ENCODE measurements around the gene HMGA1.
"Not testable (repeated sequence)": the region's sequence is repeated elsewhere in the genome, so short reads cannot be mapped to it uniquely, and the experiment has no call there.

The HMGA1 gene

DNA sequence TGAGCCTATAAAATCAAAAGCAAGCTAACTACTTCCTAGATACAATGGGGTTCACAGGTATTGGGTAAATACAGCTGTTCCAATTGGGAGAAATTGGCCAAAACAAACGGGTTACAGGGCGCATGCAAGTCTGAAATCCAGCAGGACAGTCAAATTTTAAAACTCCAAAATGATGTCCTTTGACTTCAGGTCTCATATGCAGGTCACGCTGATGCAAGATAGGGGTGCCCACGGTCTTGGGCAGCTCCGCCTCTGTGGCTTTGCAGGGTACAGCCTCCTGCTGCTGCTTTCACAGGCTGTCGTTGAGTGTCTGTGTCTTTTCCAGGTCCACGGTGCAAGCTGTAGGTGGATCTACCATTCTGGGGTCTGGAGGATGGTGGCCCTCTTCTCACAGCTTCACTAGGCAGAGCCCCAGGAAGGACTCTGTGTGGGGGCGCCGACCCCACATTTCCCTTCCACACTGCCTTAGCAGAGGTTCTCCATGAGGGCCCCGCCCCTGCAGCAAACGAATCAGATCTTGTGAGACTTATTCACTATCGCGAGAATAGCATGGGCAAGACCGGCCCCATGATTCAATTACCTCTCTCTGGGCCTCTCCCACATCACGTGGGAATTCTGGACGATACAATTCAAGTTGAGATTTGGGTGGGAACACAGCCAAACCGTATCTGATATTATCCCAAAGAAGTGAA lies 24.0 kb downstream of the HMGA1 start:
- Histone ChIP-seq H2AK5ac (ENCODE audit: low read length) (no peak overlapping the region), H3K4me3 (ENCODE audit: low read depth, low read length) (no peak overlapping the region), H3K36me3 (ENCODE audit: control insufficient read depth in 1 of 2, insufficient read depth in 2 of 2, low read length in 2 of 2) (no peaks in the 10 kb centered on the region), H2BK5ac (ENCODE audit: low read depth, low read length, poor library complexity) (no peak overlapping the region), H2AFZ (ENCODE audit: insufficient read depth, low read length, poor library complexity) (no peak overlapping the region), H2BK12ac (ENCODE audit: low read length) (no peak overlapping the region), H3K18ac (ENCODE audit: low read length) (no peak overlapping the region), H4K91ac (ENCODE audit: low read depth, low read length) (no peak overlapping the region), H3K9me3 (ENCODE audit: insufficient read depth, low read depth, low read length) (peaks cover 1% of the 10 kb centered on the region), H3K14ac (ENCODE audit: low read length) (no peak overlapping the region), H4K8ac (ENCODE audit: low read depth, low read length) (no peak overlapping the region), H3K4me1 (ENCODE audit: control insufficient read depth in 1 of 2, insufficient read depth in 2 of 2, low read length in 2 of 2) (no peaks in the 10 kb centered on the region), H3K79me1 (ENCODE audit: low read length) (no peaks in the 10 kb centered on the region), H3K9ac (ENCODE audit: low read length) (no peak overlapping the region), H2BK120ac (ENCODE audit: insufficient read depth, low read length, poor library complexity) (no peak overlapping the region), H3K23ac (ENCODE audit: low read length) (no peak overlapping the region), H3K4me2 (ENCODE audit: low read length) (no peak overlapping the region), H3K79me2 (ENCODE audit: control insufficient read depth, insufficient read depth, low read length, poor library complexity) (no peaks in the 10 kb centered on the region), H3K27me3 (ENCODE audit: insufficient read depth, low read length) (no peaks in the 10 kb centered on the region), H3K4ac (ENCODE audit: low read depth, low read length) (no peak overlapping the region), H4K12ac (ENCODE audit: low read depth, low read length) (no peak overlapping the region), H3K27ac (ENCODE audit: low read depth, low read length) (no peak overlapping the region)
- DNase-seq, result no peak
- no CpG with 5 or more reads among the region's 17 CpGs for WGBS (ENCODE audit: extremely low coverage, insufficient coverage, insufficient read length)

GRCh38 chr6:34263484-34263883 lies 26.8 kb downstream of the HMGA1 start:
- H3K79me1 ChIP-seq (ENCODE audit: low read length); H2AFZ ChIP-seq (ENCODE audit: insufficient read depth, low read length, poor library complexity); H2BK5ac ChIP-seq (ENCODE audit: low read depth, low read length, poor library complexity); H2AK5ac ChIP-seq (ENCODE audit: low read length); H3K4me2 ChIP-seq (ENCODE audit: low read length); H4K91ac ChIP-seq (ENCODE audit: low read depth, low read length); H3K4ac ChIP-seq (ENCODE audit: low read depth, low read length); H3K4me1 ChIP-seq (ENCODE audit: control insufficient read depth in 1 of 2, insufficient read depth in 2 of 2, low read length in 2 of 2); H3K27me3 ChIP-seq (ENCODE audit: insufficient read depth, low read length); H2BK12ac ChIP-seq (ENCODE audit: low read length); H3K23ac ChIP-seq (ENCODE audit: low read length); H3K4me3 ChIP-seq (ENCODE audit: low read depth, low read length); H3K36me3 ChIP-seq (ENCODE audit: control insufficient read depth in 1 of 2, insufficient read depth in 2 of 2, low read length in 2 of 2); H3K27ac ChIP-seq (ENCODE audit: low read depth, low read length); H3K18ac ChIP-seq (ENCODE audit: low read length); H3K9ac ChIP-seq (ENCODE audit: low read length); H4K12ac ChIP-seq (ENCODE audit: low read depth, low read length); H3K14ac ChIP-seq (ENCODE audit: low read length); H3K9me3 ChIP-seq (ENCODE audit: insufficient read depth, low read depth, low read length); H2BK120ac ChIP-seq (ENCODE audit: insufficient read depth, low read length, poor library complexity); H4K8ac ChIP-seq (ENCODE audit: low read depth, low read length); H3K79me2 ChIP-seq (ENCODE audit: control insufficient read depth, insufficient read depth, low read length, poor library complexity); DNase-seq: not testable (repeated sequence)
- WGBS (ENCODE audit: extremely low coverage, insufficient coverage, insufficient read length), result no CpG with 5 or more reads among the region's 23 CpGs

DNA sequence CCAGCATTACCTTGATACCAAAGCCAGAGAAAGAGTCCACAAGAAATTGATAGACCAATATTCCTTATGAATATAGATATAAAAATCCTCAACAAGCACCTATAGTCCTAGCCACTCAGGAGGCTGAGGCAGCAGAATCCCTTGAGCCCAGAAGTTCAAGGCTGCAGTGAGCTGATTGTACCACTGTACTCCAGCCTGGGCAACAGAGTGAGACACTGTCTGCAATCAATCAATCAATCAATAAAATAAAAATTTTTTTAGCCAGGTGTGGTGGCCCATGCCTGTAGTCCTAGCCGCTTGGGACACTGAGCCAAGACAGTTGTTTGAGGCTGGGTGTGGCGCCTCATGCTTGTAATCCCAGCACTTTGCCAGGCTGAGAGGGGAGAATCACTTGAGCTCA lies 31.1 kb downstream of the HMGA1 start:
- no peaks in the 10 kb centered on the region for H3K4me1 ChIP-seq (ENCODE audit: control insufficient read depth in 1 of 2, insufficient read depth in 2 of 2, low read length in 2 of 2)
- no peaks in the 10 kb centered on the region for H3K79me1 ChIP-seq (ENCODE audit: low read length)
- H3K79me2 ChIP-seq (ENCODE audit: control insufficient read depth, insufficient read depth, low read length, poor library complexity), result no peaks in the 10 kb centered on the region
- H2BK120ac ChIP-seq (ENCODE audit: insufficient read depth, low read length, poor library complexity), result no peak overlapping the region
- no peak overlapping the region for H3K23ac ChIP-seq (ENCODE audit: low read length)
- no peaks in the 10 kb centered on the region for H3K36me3 ChIP-seq (ENCODE audit: control insufficient read depth in 1 of 2, insufficient read depth in 2 of 2, low read length in 2 of 2)
- H3K14ac ChIP-seq (ENCODE audit: low read length), result no peak overlapping the region
- H3K27ac ChIP-seq (ENCODE audit: low read depth, low read length), result no peak overlapping the region
- H3K4me3 ChIP-seq (ENCODE audit: low read depth, low read length), result no peak overlapping the region
- H4K12ac ChIP-seq (ENCODE audit: low read depth, low read length), result no peak overlapping the region
- H2BK5ac ChIP-seq (ENCODE audit: low read depth, low read length, poor library complexity), result no peak overlapping the region
- no peak overlapping the region for H2BK12ac ChIP-seq (ENCODE audit: low read length)
- WGBS (ENCODE audit: extremely low coverage, insufficient coverage, insufficient read length), result no CpG with 5 or more reads among the region's 2 CpGs
- no peak overlapping the region for H2AK5ac ChIP-seq (ENCODE audit: low read length)
- H4K91ac ChIP-seq (ENCODE audit: low read depth, low read length), result no peak overlapping the region
- H2AFZ ChIP-seq (ENCODE audit: insufficient read depth, low read length, poor library complexity), result no peak overlapping the region
- H3K4ac ChIP-seq (ENCODE audit: low read depth, low read length), result no peak overlapping the region
- H4K8ac ChIP-seq (ENCODE audit: low read depth, low read length), result no peak overlapping the region
- H3K27me3 ChIP-seq (ENCODE audit: insufficient read depth, low read length), result no peaks in the 10 kb centered on the region
- H3K18ac ChIP-seq (ENCODE audit: low read length), result no peak overlapping the region
- no peak overlapping the region for H3K4me2 ChIP-seq (ENCODE audit: low read length)
- no peak for DNase-seq
- H3K9ac ChIP-seq (ENCODE audit: low read length), result no peak overlapping the region
- peaks cover 1% of the 10 kb centered on the region for H3K9me3 ChIP-seq (ENCODE audit: insufficient read depth, low read depth, low read length)

DNA sequence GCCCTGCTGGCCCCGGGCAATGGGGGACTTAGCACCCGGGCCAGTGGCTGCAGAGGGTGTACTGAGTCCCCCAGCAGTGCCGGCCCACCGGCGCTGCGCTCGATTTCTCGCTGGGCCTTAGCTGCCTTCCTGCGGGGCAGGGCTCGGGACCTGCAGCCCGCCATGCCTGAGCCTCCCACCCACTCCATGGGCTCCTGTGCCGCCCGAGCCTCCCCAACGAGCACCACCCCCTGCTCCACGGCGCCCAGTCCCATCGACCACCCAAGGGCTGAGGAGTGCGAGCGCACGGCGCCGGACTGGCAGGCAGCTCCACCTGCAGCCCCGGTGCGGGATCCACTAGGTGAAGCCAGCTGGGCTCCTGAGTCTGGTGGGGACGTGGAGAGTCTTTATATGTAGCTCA lies 32.5 kb downstream of the HMGA1 start:
- not testable (repeated sequence) for H3K14ac ChIP-seq (ENCODE audit: low read length); H3K23ac ChIP-seq (ENCODE audit: low read length); DNase-seq; H3K27ac ChIP-seq (ENCODE audit: low read depth, low read length); H3K79me2 ChIP-seq (ENCODE audit: control insufficient read depth, insufficient read depth, low read length, poor library complexity); H3K36me3 ChIP-seq (ENCODE audit: control insufficient read depth in 1 of 2, insufficient read depth in 2 of 2, low read length in 2 of 2); H3K4me1 ChIP-seq (ENCODE audit: control insufficient read depth in 1 of 2, insufficient read depth in 2 of 2, low read length in 2 of 2); H2BK12ac ChIP-seq (ENCODE audit: low read length); H3K4me2 ChIP-seq (ENCODE audit: low read length); H3K4ac ChIP-seq (ENCODE audit: low read depth, low read length); H3K27me3 ChIP-seq (ENCODE audit: insufficient read depth, low read length); H3K9me3 ChIP-seq (ENCODE audit: insufficient read depth, low read depth, low read length); H4K12ac ChIP-seq (ENCODE audit: low read depth, low read length); H2AFZ ChIP-seq (ENCODE audit: insufficient read depth, low read length, poor library complexity); H2BK5ac ChIP-seq (ENCODE audit: low read depth, low read length, poor library complexity); H3K9ac ChIP-seq (ENCODE audit: low read length); H4K91ac ChIP-seq (ENCODE audit: low read depth, low read length); H3K79me1 ChIP-seq (ENCODE audit: low read length); H2BK120ac ChIP-seq (ENCODE audit: insufficient read depth, low read length, poor library complexity); H4K8ac ChIP-seq (ENCODE audit: low read depth, low read length); H3K18ac ChIP-seq (ENCODE audit: low read length); H3K4me3 ChIP-seq (ENCODE audit: low read depth, low read length); H2AK5ac ChIP-seq (ENCODE audit: low read length)
- no CpG with 5 or more reads among the region's 25 CpGs for WGBS (ENCODE audit: extremely low coverage, insufficient coverage, insufficient read length)
